Trophoblast cell (in vitro differentiated cells and primary cell): Measurements from ENCODE around the gene GNA12.

ENCODE experiments used
- DNase-seq, 2 donors: peaks; one replicate each; pipeline ENCODE4 v3.0.0-alpha.2; 2016
- H2AFZ ChIP-seq: 2 replicates; pipeline ENCODE4 v1.6.1; 2013; ENCODE audit warnings: low read length, moderate library complexity, mild to moderate bottlenecking; ENCODE audit not compliant: insufficient read depth, poor library complexity
- H2AK5ac ChIP-seq: 2 replicates; pipeline ENCODE4 v1.6.1; 2013; ENCODE audit warnings: mild to moderate bottlenecking, low read length
- H2BK120ac ChIP-seq: 2 replicates; pipeline ENCODE4 v1.6.1; 2013; ENCODE audit warnings: low read length, mild to moderate bottlenecking, moderate library complexity; ENCODE audit not compliant: insufficient read depth, poor library complexity
- H2BK12ac ChIP-seq: 2 replicates; pipeline ENCODE4 v1.6.1; 2013; ENCODE audit warnings: mild to moderate bottlenecking, low read length, moderate library complexity
- H2BK5ac ChIP-seq: 2 replicates; pipeline ENCODE4 v1.6.1; 2013; ENCODE audit warnings: low read length, low read depth, moderate library complexity, mild to moderate bottlenecking; ENCODE audit not compliant: poor library complexity
- H3K14ac ChIP-seq: 2 replicates; pipeline ENCODE4 v1.6.1; 2013; ENCODE audit warnings: mild to moderate bottlenecking, low read length
- H3K18ac ChIP-seq: 2 replicates; pipeline ENCODE4 v1.6.1; 2013; ENCODE audit warnings: mild to moderate bottlenecking, low read length
- H3K23ac ChIP-seq: 2 replicates; pipeline ENCODE4 v1.6.1; 2013; ENCODE audit warnings: low read length
- H3K27ac ChIP-seq: 2 replicates; pipeline ENCODE4 v1.5.1; 2013; ENCODE audit warnings: low read depth, mild to moderate bottlenecking, inconsistent platforms, low read length, moderate library complexity
- H3K27me3 ChIP-seq: 2 replicates; pipeline ENCODE4 v1.6.1; 2013; ENCODE audit warnings: inconsistent platforms, mild to moderate bottlenecking, low read length, moderate library complexity; ENCODE audit not compliant: insufficient read depth
- H3K36me3 ChIP-seq, 2 experiments: 1 replicate in 1 of 2; 2 replicates in 1 of 2; pipeline ENCODE4 v1.6.1; 2013; ENCODE audit warnings: low read length in 2 of 2, mild to moderate bottlenecking in 2 of 2, moderate library complexity in 1 of 2; ENCODE audit not compliant: insufficient read depth in 2 of 2, control insufficient read depth in 1 of 2
- H3K4ac ChIP-seq: 2 replicates; pipeline ENCODE4 v1.6.1; 2013; ENCODE audit warnings: low read depth, mild to moderate bottlenecking, low read length, moderate library complexity
- H3K4me1 ChIP-seq, 2 experiments: 1 replicate in 1 of 2; 2 replicates in 1 of 2; pipeline ENCODE4 v1.6.1; 2013; ENCODE audit warnings: low read length in 2 of 2, mild to moderate bottlenecking in 2 of 2, moderate library complexity in 1 of 2; ENCODE audit not compliant: insufficient read depth in 2 of 2, control insufficient read depth in 1 of 2
- H3K4me2 ChIP-seq: 2 replicates; pipeline ENCODE4 v1.6.1; 2013; ENCODE audit warnings: inconsistent platforms, mild to moderate bottlenecking, low read length, moderate library complexity
- H3K4me3 ChIP-seq: 2 replicates; pipeline ENCODE4 v1.5.1; 2013; ENCODE audit warnings: mild to moderate bottlenecking, low read depth, low read length, inconsistent platforms
- H3K79me1 ChIP-seq: one replicate; pipeline ENCODE4 v1.6.1; 2013; ENCODE audit warnings: low read length
- H3K79me2 ChIP-seq: 2 replicates; pipeline ENCODE4 v1.6.1; 2013; ENCODE audit warnings: low read length, mild to moderate bottlenecking; ENCODE audit not compliant: control insufficient read depth, insufficient read depth, poor library complexity
- H3K9ac ChIP-seq: 2 replicates; pipeline ENCODE4 v1.6.1; 2013; ENCODE audit warnings: mild to moderate bottlenecking, low read length
- H3K9me3 ChIP-seq: 2 replicates; pipeline ENCODE4 v1.6.1; 2013; ENCODE audit warnings: low read depth, mild to moderate bottlenecking, control low read depth, inconsistent platforms, low read length; ENCODE audit not compliant: insufficient read depth
- H4K12ac ChIP-seq: 2 replicates; pipeline ENCODE4 v1.6.1; 2013; ENCODE audit warnings: low read depth, mild to moderate bottlenecking, low read length, moderate library complexity
- H4K8ac ChIP-seq: 2 replicates; pipeline ENCODE4 v1.6.1; 2013; ENCODE audit warnings: low read depth, mild to moderate bottlenecking, low read length, moderate library complexity
- H4K91ac ChIP-seq: one replicate; pipeline ENCODE4 v1.6.1; 2013; ENCODE audit warnings: low read depth, mild to moderate bottlenecking, low read length, moderate library complexity
- WGBS: extraction: QIAGEN DNeasy Blood & Tissue Kit; methylation state at CpG from one replicate; pipeline ENCODE4 v1.1.7; 2013; ENCODE audit warnings: missing lambda C conversion rate; ENCODE audit not compliant: insufficient read length, insufficient coverage; ENCODE audit errors: extremely low coverage; 5-methylcytosine and 5-hydroxymethylcytosine counted together

GNA12 gene

GRCh38 chr7:2886900-2887299 lies 42.8 kb upstream of the GNA12 start:
- Histone ChIP-seq H3K4me2 (no peak overlapping the region), H3K27me3 (no peaks in the 10 kb centered on the region), H3K23ac (no peak overlapping the region), H3K4me1 (no peaks in the 10 kb centered on the region), H2BK12ac (no peak overlapping the region), H4K91ac (no peak overlapping the region), H2AFZ (no peak overlapping the region), H2BK5ac (no peak overlapping the region), H3K18ac (no peak overlapping the region), H3K9me3 (no peaks in the 10 kb centered on the region), H2AK5ac (no peak overlapping the region), H4K8ac (no peak overlapping the region), H3K27ac (no peak overlapping the region), H3K9ac (no peak overlapping the region), H4K12ac (no peak overlapping the region), H3K14ac (no peak overlapping the region), H3K79me1 (no peaks in the 10 kb centered on the region), H2BK120ac (no peak overlapping the region), H3K36me3 (no peaks in the 10 kb centered on the region), H3K79me2 (no peaks in the 10 kb centered on the region), H3K4ac (no peak overlapping the region), H3K4me3 (peak overlapping the region; percentile 46)
- WGBS = no CpG with 5 or more reads among the region's 12 CpGs
- DNase-seq = peak; percentile 25 to 80

DNA sequence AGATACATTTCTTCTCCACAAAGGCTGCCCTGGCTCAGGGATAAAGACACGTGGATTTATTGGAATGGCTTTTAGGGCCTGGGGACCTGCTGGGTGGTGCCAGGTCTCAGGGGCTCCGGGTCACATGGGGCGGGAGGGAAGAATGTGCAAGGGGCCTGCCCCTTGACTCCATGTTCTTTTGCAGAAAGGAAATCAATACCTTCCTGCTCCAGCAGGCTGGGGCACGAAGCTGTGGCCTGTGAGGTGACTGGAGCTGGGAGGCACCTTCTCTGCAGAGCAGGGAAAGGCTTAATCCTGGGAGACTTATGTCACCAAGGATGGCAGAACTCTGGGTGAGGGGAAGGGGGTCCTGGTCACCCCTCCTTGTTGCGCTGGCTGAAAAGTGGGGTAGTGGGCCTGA lies 42.3 kb upstream of the GNA12 start:
- Histone ChIP-seq H3K79me2 (no peaks in the 10 kb centered on the region), H3K14ac (no peak overlapping the region), H3K23ac (no peak overlapping the region), H4K12ac (no peak overlapping the region), H4K8ac (no peak overlapping the region), H2AK5ac (no peak overlapping the region), H3K27ac (no peak overlapping the region), H3K9ac (no peak overlapping the region), H2BK120ac (no peak overlapping the region), H4K91ac (no peak overlapping the region), H3K36me3 (no peaks in the 10 kb centered on the region), H3K18ac (no peak overlapping the region), H2AFZ (no peak overlapping the region), H2BK12ac (no peak overlapping the region), H3K4me2 (no peak overlapping the region), H3K4me3 (no peak overlapping the region), H3K4ac (no peak overlapping the region), H3K27me3 (no peaks in the 10 kb centered on the region), H2BK5ac (no peak overlapping the region), H3K4me1 (no peaks in the 10 kb centered on the region), H3K9me3 (no peaks in the 10 kb centered on the region), H3K79me1 (no peaks in the 10 kb centered on the region)
- DNase-seq = no peak
- WGBS = no CpG with 5 or more reads among the region's 5 CpGs

DNA sequence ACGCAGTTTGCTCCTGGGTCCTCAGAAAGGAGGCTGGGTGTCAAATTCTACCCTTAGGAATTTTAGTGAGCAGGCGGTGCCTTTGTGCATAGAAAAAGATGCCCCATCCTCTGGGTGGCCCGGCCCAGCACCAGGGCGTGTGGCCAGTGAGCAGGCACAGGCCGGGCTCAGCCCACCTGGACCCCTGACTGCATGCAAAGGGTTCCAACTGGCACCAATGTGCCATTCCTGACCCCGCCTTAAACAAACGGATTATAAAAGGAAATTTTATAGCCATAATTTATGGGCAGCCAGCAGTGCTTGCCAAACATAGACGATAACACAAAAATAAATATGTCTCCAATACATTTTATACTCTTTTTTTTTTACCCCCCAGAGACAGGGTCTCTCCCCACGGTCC lies 40.1 kb upstream of the GNA12 start:
- H2BK5ac ChIP-seq = no peak overlapping the region
- H4K91ac ChIP-seq = no peak overlapping the region
- H3K9ac ChIP-seq = no peak overlapping the region
- no peak overlapping the region for H3K27ac ChIP-seq
- H3K27me3 ChIP-seq = no peaks in the 10 kb centered on the region
- no peak overlapping the region for H3K14ac ChIP-seq
- H2BK12ac ChIP-seq = no peak overlapping the region
- no peak overlapping the region for H2AFZ ChIP-seq
- H3K36me3 ChIP-seq = no peaks in the 10 kb centered on the region
- no peak overlapping the region for H2AK5ac ChIP-seq
- no peak overlapping the region for H3K23ac ChIP-seq
- no peak for DNase-seq
- no peaks in the 10 kb centered on the region for H3K4me1 ChIP-seq
- H3K18ac ChIP-seq = no peak overlapping the region
- no peak overlapping the region for H4K12ac ChIP-seq
- WGBS = no CpG with 5 or more reads among the region's 9 CpGs
- no peak overlapping the region for H3K4ac ChIP-seq
- no peak overlapping the region for H2BK120ac ChIP-seq
- no peaks in the 10 kb centered on the region for H3K79me1 ChIP-seq
- no peaks in the 10 kb centered on the region for H3K79me2 ChIP-seq
- peaks cover 9% of the 10 kb centered on the region for H3K9me3 ChIP-seq
- H3K4me2 ChIP-seq = no peak overlapping the region
- H4K8ac ChIP-seq = no peak overlapping the region
- H3K4me3 ChIP-seq = no peak overlapping the region

GRCh38 chr7:2883101-2883500 lies 39.0 kb upstream of the GNA12 start:
- Histone ChIP-seq H3K18ac (no peak overlapping the region), H3K4me1 (no peaks in the 10 kb centered on the region), H4K8ac (no peak overlapping the region), H2BK12ac (no peak overlapping the region), H3K79me2 (no peaks in the 10 kb centered on the region), H3K27me3 (no peaks in the 10 kb centered on the region), H3K27ac (no peak overlapping the region), H2AFZ (no peak overlapping the region), H3K4ac (no peak overlapping the region), H3K9me3 (peaks cover 10% of the 10 kb centered on the region), H3K23ac (no peak overlapping the region), H4K12ac (no peak overlapping the region), H3K14ac (no peak overlapping the region), H3K4me2 (no peak overlapping the region), H2BK5ac (no peak overlapping the region), H3K79me1 (no peaks in the 10 kb centered on the region), H3K36me3 (no peaks in the 10 kb centered on the region), H2AK5ac (no peak overlapping the region), H3K4me3 (no peak overlapping the region), H4K91ac (no peak overlapping the region), H3K9ac (no peak overlapping the region), H2BK120ac (no peak overlapping the region)
- DNase-seq = no peak
- no CpG with 5 or more reads among the region's 17 CpGs for WGBS
